Activated CD4-positive, alpha-beta memory T cell treated with anti-CD3 and anti-CD28 coated beads for 36 hours (primary cell): ENCODE data around the gene USP54. TPM values are rescaled to one million over a fixed set of nuclear protein-coding genes. Genes with fewer than 3 reads are reported as not detected.
A peak's percentile ranks its signal among the peaks of the same experiment; 100 is the strongest.

Experiments
- CTCF ChIA-PET: fragments of 350-600 bp; sonication (Branson Sonifier 250); formaldehyde crosslinking; loops from one replicate; lab custom pipeline; 2021; ENCODE audit warnings: antibody characterized with exemption, inconsistent platforms; lab: Charles Lee
- POLR2A ChIA-PET: fragments of 350-600 bp; sonication (Branson Sonifier 250); formaldehyde crosslinking; loops from one replicate; lab custom pipeline; 2021; ENCODE audit warnings: antibody characterized with exemption; lab: Charles Lee
- DNase-seq: peaks from one replicate; pipeline ENCODE4 v3.0.0-alpha.2; 2020
- H3K27ac Mint-ChIP-seq: one replicate; pipeline ENCODE4 v1.8.0; 2021; ENCODE audit warnings: mixed read lengths
- H3K27me3 Mint-ChIP-seq: one replicate; pipeline ENCODE4 v1.8.0; 2021; ENCODE audit warnings: mixed read lengths
- H3K36me3 Mint-ChIP-seq: one replicate; pipeline ENCODE4 v1.8.0; 2021; ENCODE audit warnings: mixed read lengths
- H3K4me1 Mint-ChIP-seq: one replicate; pipeline ENCODE4 v1.8.0; 2021; ENCODE audit warnings: low read depth, mixed read lengths
- H3K4me3 Mint-ChIP-seq: one replicate; pipeline ENCODE4 v1.8.0; 2021; ENCODE audit warnings: mild to moderate bottlenecking, mixed read lengths
- H3K9me3 Mint-ChIP-seq: one replicate; pipeline ENCODE4 v1.8.0; 2021; ENCODE audit warnings: mixed read lengths
- intact Hi-C: fragments of 100-400 bp; cut with micrococcal nuclease; formaldehyde crosslinking; loops from one replicate; pipeline ENCODE4 v1.15.1; 2023
- total RNA-seq, 2 experiments: library from RNA; stranded (reverse); gene quantifications; one replicate each; pipeline ENCODE4 v1.2.3, GENCODE V29; 2021

Gene USP54
- total RNA-seq, 2 experiments from 2014 or later, result 4.9 to 5.3 TPM

DNA sequence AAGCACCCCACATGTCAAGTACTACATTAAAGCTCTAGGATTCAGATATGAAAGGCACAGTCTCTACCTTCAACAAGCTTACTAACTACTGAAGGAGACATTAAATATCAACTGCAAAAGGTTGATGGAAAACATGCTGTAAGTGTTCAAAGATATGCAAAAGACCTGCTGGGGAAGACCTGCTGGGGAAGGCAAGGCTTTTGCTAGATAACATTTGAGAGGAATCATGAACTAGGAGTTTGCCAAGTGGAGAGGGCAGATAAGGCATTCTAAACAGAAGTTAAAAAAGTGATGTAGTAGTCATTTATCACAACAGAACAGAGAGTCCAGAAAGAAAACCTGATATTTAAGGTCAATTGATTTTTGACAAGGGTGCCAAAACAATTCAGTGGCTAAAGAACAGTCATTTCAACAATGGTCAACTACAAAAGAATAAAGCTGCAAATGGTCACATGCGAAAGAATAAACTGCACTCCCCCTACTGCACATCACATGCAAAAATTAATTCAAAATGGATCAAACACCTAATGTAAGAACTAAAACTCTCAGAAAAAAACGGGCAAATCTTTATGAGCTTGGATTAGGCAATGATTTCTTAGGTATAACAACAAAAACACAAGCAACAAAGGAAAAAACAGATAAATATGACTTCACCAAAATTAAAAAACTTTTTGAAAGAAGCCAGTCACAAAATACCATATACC lies 134.8 kb downstream of the USP54 start:
- H3K9me3 Mint-ChIP-seq, result no peaks in the 10 kb centered on the region
- H3K36me3 Mint-ChIP-seq, result peaks cover 11% of the 10 kb centered on the region
- H3K27me3 Mint-ChIP-seq, result no peaks in the 10 kb centered on the region
- no peak overlapping the region for H3K4me3 Mint-ChIP-seq
- intact Hi-C loops, result no loop called here
- ChIA-PET CTCF (no interaction called here), POLR2A (no interaction called here)
- no peak for DNase-seq
- H3K4me1 Mint-ChIP-seq, result no peaks in the 10 kb centered on the region
- no peak overlapping the region for H3K27ac Mint-ChIP-seq

DNA sequence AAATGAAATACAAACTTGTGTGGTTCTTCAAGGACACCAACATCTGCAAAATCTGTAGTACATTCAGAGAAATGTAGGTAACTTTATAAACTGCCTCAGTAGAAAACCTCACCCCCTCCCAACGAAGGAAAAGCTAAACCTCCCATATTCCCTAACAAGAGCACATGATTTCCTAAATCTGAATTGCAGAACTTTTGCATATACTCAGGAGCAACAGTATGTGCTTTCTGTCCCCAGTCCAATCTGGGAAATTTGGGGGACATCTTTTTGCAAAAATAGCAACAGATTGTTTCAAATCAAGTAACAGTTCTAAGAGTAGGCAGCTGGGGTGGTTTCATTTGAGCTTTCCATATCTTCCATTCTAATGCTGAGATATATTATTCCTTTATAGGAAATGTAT lies 142.0 kb downstream of the USP54 start:
- POLR2A ChIA-PET, result no interaction called here
- DNase-seq, result no peak
- Mint-ChIP-seq H3K4me1 (peaks cover 3% of the 10 kb centered on the region), H3K4me3 (no peak overlapping the region), H3K27ac (no peak overlapping the region), H3K27me3 (no peaks in the 10 kb centered on the region), H3K36me3 (peaks cover 13% of the 10 kb centered on the region), H3K9me3 (no peaks in the 10 kb centered on the region)
- intact Hi-C loops, result no loop called here
- CTCF ChIA-PET, result interaction anchor here (0.5 kb wide), 1 partner anchor 44 kb away, joined by 3 read pairs; no protein-coding TSS in a partner anchor

DNA sequence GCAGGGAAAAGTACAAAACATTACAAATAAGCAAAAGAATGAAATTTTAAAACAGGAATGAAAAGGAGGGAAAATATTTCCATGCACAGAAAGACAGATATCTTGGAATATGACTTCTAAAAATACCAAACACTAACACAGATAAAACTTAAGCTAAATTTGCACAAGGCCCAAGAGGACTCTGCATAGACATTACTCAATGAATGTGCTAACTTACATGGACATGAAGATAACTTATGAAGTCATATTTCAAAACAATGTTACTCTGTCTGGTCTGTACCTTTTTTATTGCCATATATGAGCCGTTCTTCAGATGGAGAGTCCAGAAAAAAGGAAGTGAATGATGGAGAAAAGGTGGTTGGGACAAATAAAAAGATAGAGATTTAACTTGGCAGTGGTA lies 142.8 kb downstream of the USP54 start:
- peaks cover 3% of the 10 kb centered on the region for H3K4me1 Mint-ChIP-seq
- ChIA-PET POLR2A (no interaction called here), CTCF (no interaction called here)
- no peak overlapping the region for H3K4me3 Mint-ChIP-seq
- no peaks in the 10 kb centered on the region for H3K27me3 Mint-ChIP-seq
- intact Hi-C loops, result no loop called here
- peaks cover 13% of the 10 kb centered on the region for H3K36me3 Mint-ChIP-seq
- H3K9me3 Mint-ChIP-seq, result no peaks in the 10 kb centered on the region
- DNase-seq, result no peak
- peak overlapping the region; percentile 31 for H3K27ac Mint-ChIP-seq

Other genes starting within 250 kb of the USP54 start
- under 1 TPM; 0.33 to 0.80 TPM for gene CFAP70, start 232.5 kb downstream of the USP54 start, total RNA-seq
- gene ANXA7, start 177.3 kb downstream of the USP54 start, total RNA-seq, result 100 to 1,000 TPM; 138 to 143 TPM
- gene MSS51, start 157.8 kb downstream of the USP54 start, total RNA-seq, result 1 to 10 TPM; 2.1 to 2.5 TPM
- gene PPP3CB, start 95.3 kb downstream of the USP54 start, total RNA-seq, result 10 to 100 TPM; 48.4 to 50.2 TPM
- not detected for gene MYOZ1, start 50.1 kb upstream of the USP54 start, total RNA-seq
- gene SYNPO2L, start 64.7 kb upstream of the USP54 start, total RNA-seq, result not detected
- gene AGAP5, start 106.8 kb upstream of the USP54 start, total RNA-seq, result 1 to 10 TPM; 7.1 to 7.7 TPM
- 10 to 100 TPM; 88.3 to 90.7 TPM for gene SEC24C, start 153.0 kb upstream of the USP54 start, total RNA-seq
- 10 to 100 TPM; 35.3 to 37.6 TPM for gene CHCHD1, start 190.7 kb upstream of the USP54 start, total RNA-seq
- 10 to 100 TPM; 45.1 to 46.2 TPM for gene ZSWIM8, start 194.3 kb upstream of the USP54 start, total RNA-seq
- 10 to 100 TPM; 57.5 to 62.1 TPM for gene NDST2, start 220.3 kb upstream of the USP54 start, total RNA-seq